Fibroblast of skin of left biceps (primary cell): ENCODE measurements around the gene GGTLC2.
"Not testable (repeated sequence)": the region's sequence is repeated elsewhere in the genome, so short reads cannot be mapped to it uniquely, and the experiment has no call there.

Experiments used
- DNase-seq, 2 experiments: peaks; one replicate each; pipeline ENCODE4 v3.0.0-alpha.2; 2013; ENCODE audit warnings: low read depth in 2 of 2

Gene GGTLC2

GRCh38 chr22:22636260-22636659 lies 8.2 kb upstream of the GGTLC2 start:
- not testable (repeated sequence) for DNase-seq

GRCh38 chr22:22638313-22638712 lies 6.1 kb upstream of the GGTLC2 start:
- DNase-seq: not testable (repeated sequence)

GRCh38 chr22:22642255-22642654 lies 2.2 kb upstream of the GGTLC2 start:
- not testable (repeated sequence) for DNase-seq

- DNase-seq: not testable (repeated sequence)
These were observed 1.6 kb downstream of the GGTLC2 start for GRCh38 chr22:22645969-22646368.

GRCh38 chr22:22647952-22648351 lies 3.5 kb downstream of the GGTLC2 start:
- DNase-seq: not testable (repeated sequence)

- not testable (repeated sequence) for DNase-seq
These were observed 4.6 kb downstream of the GGTLC2 start for GRCh38 chr22:22648863-22649536.

GRCh38 chr22:22649761-22650160 lies 5.3 kb downstream of the GGTLC2 start:
- DNase-seq: not testable (repeated sequence)

- DNase-seq: not testable (repeated sequence)
These were observed 6.0 kb downstream of the GGTLC2 start for GRCh38 chr22:22650398-22650797.

- DNase-seq: not testable (repeated sequence)
These were observed 6.5 kb downstream of the GGTLC2 start for GRCh38 chr22:22650803-22651515.

GRCh38 chr22:22651593-22651992 lies 7.2 kb downstream of the GGTLC2 start:
- not testable (repeated sequence) for DNase-seq

GRCh38 chr22:22652102-22652501 lies 7.7 kb downstream of the GGTLC2 start:
- DNase-seq: not testable (repeated sequence)

GRCh38 chr22:22652573-22652972 lies 8.2 kb downstream of the GGTLC2 start:
- DNase-seq: not testable (repeated sequence)

GRCh38 chr22:22653677-22654381 lies 9.4 kb downstream of the GGTLC2 start:
- DNase-seq: not testable (repeated sequence)

- no peak for DNase-seq
These were observed 11.3 kb downstream of the GGTLC2 start for GRCh38 chr22:22655452-22656290.

- no peak for DNase-seq
These were observed 13.3 kb downstream of the GGTLC2 start for GRCh38 chr22:22657712-22658111.

- no peak for DNase-seq
These were observed 16.9 kb downstream of the GGTLC2 start for GRCh38 chr22:22661275-22661674.

GRCh38 chr22:22662095-22662494 lies 17.7 kb downstream of the GGTLC2 start:
- no peak for DNase-seq

GRCh38 chr22:22663861-22664800 lies 19.7 kb downstream of the GGTLC2 start:
- no peak for DNase-seq

- DNase-seq: no peak
These were observed 22.1 kb downstream of the GGTLC2 start for GRCh38 chr22:22666307-22667091.
